Neural cell (in vitro differentiated cells): ENCODE results near the gene MOGAT3.

ENCODE experiments used
- EP300 ChIP-seq: fragments of 450-650 bp; conservative IDR thresholded peaks from 2 replicates; pipeline ENCODE4 v1.6.1; 2014; ENCODE audit warnings: antibody characterized with exemption, mild to moderate bottlenecking, moderate library complexity; ENCODE audit not compliant: poor library complexity, severe bottlenecking
- EZH2 ChIP-seq: fragments of 200-600, 300-800 bp; shearing (Covaris generic), sonication (generic); IDR thresholded peaks from 2 replicates; pipeline ENCODE4 v1.6.1; 2014; ENCODE audit warnings: antibody characterized with exemption, low read length, borderline replicate concordance, mild to moderate bottlenecking; ENCODE audit not compliant: insufficient read depth, poor library complexity, severe bottlenecking
- MXI1 ChIP-seq: fragments of 450-650 bp; conservative IDR thresholded peaks from 2 replicates; pipeline ENCODE4 v1.6.1; 2014; ENCODE audit warnings: antibody characterized with exemption, mild to moderate bottlenecking; ENCODE audit not compliant: poor library complexity, severe bottlenecking
- POLR2AphosphoS5 ChIP-seq: IDR thresholded peaks from 2 replicates; pipeline ENCODE4 v1.6.1; 2012
- SMC3 ChIP-seq: fragments of 450-650 bp; conservative IDR thresholded peaks from 2 replicates; pipeline ENCODE4 v1.6.1; 2014; ENCODE audit warnings: antibody characterized with exemption, mild to moderate bottlenecking, moderate library complexity; ENCODE audit not compliant: poor library complexity
- TAF1 ChIP-seq: IDR thresholded peaks from 2 replicates; pipeline ENCODE4 v1.6.1; 2012; ENCODE audit warnings: low read depth
- TF ChIP-seq, protein P1 (sequence below): fragments of 450-650 bp; IDR thresholded peaks from 2 replicates; pipeline ENCODE4 v1.5.1; 2014; ENCODE audit warnings: antibody characterized with exemption, mild to moderate bottlenecking, moderate library complexity; ENCODE audit not compliant: poor library complexity, severe bottlenecking
- TF ChIP-seq, protein P2 (sequence below): IDR thresholded peaks from 2 replicates; pipeline ENCODE4 v1.6.1; 2012; ENCODE audit warnings: borderline replicate concordance

DNA sequence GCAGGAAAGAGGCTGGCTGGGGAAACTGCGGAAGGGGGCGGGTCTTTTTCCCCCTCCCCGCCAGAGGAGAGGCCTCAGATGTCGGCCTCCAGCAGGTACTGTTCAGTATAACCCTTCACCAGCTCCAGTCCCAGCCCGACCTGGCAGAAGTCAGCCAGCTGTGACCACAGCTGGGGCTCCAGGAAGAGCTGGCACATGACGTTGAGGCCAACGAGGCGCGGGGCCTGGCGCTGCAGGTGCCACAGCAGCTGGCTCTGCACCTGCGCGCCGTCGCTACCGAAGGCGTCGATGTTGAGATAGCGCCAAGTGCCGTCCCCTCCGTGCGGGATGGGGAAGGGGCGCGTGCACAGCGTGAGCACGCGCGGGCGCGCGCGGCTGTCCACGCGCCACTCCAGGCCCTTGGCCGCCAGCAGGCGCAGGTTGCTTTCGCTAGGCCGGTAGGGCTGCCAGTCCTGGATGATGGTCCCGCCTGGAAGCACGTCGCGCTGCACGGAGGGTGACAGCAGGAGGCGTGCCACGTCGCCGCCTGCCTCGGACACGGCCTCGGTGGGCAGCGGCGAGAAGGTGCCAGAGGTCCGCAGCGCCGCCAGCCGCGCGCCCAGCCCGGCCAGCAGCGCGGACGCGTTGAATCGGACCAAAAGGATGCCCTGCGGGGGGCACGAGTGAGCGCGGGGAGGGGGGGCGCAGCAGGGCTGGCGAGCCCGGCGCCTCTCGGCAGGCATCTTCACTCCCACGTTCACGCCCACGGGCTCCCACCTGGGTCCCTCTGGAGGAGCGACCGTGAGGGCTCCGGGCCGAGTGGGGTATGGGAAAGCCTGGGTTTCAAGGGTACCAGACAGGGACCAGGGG lies 28.6 kb downstream of the MOGAT3 start:
- TF ChIP-seq, protein P1, sequence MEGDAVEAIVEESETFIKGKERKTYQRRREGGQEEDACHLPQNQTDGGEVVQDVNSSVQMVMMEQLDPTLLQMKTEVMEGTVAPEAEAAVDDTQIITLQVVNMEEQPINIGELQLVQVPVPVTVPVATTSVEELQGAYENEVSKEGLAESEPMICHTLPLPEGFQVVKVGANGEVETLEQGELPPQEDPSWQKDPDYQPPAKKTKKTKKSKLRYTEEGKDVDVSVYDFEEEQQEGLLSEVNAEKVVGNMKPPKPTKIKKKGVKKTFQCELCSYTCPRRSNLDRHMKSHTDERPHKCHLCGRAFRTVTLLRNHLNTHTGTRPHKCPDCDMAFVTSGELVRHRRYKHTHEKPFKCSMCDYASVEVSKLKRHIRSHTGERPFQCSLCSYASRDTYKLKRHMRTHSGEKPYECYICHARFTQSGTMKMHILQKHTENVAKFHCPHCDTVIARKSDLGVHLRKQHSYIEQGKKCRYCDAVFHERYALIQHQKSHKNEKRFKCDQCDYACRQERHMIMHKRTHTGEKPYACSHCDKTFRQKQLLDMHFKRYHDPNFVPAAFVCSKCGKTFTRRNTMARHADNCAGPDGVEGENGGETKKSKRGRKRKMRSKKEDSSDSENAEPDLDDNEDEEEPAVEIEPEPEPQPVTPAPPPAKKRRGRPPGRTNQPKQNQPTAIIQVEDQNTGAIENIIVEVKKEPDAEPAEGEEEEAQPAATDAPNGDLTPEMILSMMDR = peak; percentile 34
- TF ChIP-seq EP300 (no peak), EZH2 (no peak), TAF1 (no peak), SMC3 (no peak), MXI1 (peak; percentile 26), POLR2AphosphoS5 (peak; percentile 16)
- TF ChIP-seq, protein P2, sequence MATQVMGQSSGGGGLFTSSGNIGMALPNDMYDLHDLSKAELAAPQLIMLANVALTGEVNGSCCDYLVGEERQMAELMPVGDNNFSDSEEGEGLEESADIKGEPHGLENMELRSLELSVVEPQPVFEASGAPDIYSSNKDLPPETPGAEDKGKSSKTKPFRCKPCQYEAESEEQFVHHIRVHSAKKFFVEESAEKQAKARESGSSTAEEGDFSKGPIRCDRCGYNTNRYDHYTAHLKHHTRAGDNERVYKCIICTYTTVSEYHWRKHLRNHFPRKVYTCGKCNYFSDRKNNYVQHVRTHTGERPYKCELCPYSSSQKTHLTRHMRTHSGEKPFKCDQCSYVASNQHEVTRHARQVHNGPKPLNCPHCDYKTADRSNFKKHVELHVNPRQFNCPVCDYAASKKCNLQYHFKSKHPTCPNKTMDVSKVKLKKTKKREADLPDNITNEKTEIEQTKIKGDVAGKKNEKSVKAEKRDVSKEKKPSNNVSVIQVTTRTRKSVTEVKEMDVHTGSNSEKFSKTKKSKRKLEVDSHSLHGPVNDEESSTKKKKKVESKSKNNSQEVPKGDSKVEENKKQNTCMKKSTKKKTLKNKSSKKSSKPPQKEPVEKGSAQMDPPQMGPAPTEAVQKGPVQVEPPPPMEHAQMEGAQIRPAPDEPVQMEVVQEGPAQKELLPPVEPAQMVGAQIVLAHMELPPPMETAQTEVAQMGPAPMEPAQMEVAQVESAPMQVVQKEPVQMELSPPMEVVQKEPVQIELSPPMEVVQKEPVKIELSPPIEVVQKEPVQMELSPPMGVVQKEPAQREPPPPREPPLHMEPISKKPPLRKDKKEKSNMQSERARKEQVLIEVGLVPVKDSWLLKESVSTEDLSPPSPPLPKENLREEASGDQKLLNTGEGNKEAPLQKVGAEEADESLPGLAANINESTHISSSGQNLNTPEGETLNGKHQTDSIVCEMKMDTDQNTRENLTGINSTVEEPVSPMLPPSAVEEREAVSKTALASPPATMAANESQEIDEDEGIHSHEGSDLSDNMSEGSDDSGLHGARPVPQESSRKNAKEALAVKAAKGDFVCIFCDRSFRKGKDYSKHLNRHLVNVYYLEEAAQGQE = no peak
